GM12872 (cell line): ENCODE data around the gene CXCL3.

ENCODE experiments used
- CTCF ChIP-seq: IDR thresholded peaks from 3 replicates; pipeline ENCODE4 v1.5.1; 2011; ENCODE audit warnings: low read depth, mild to moderate bottlenecking, low read length, moderate library complexity; ENCODE audit not compliant: insufficient read depth

The CXCL3 gene

GRCh38 chr4:74054483-74055047 is 16.1 kb upstream of the CXCL3 start:
- TF ChIP-seq CTCF, result no peak

- no peak for TF ChIP-seq CTCF
Measured at GRCh38 chr4:74047152-74047551, 8.7 kb upstream of the CXCL3 start.

- no peak for TF ChIP-seq CTCF
Measured at GRCh38 chr4:74045772-74046171, 7.3 kb upstream of the CXCL3 start.

- TF ChIP-seq CTCF, result no peak
Measured at GRCh38 chr4:74045247-74045646, 6.8 kb upstream of the CXCL3 start.

- TF ChIP-seq CTCF, result no peak
Measured at GRCh38 chr4:74044677-74045076, 6.2 kb upstream of the CXCL3 start.

GRCh38 chr4:74042681-74043080 is 4.2 kb upstream of the CXCL3 start:
- no peak for TF ChIP-seq CTCF

GRCh38 chr4:74041418-74041817 is 2.9 kb upstream of the CXCL3 start:
- TF ChIP-seq CTCF, result no peak
